Lower lobe of right lung (tissue), 2 donors: ENCODE data around the gene PAX6. TPM values are rescaled to one million over a fixed set of nuclear protein-coding genes. Genes with fewer than 3 reads are reported as not detected.

Source experiments
- ATAC-seq, 2 donors: fragments of 200-7000 bp; cut with Tn5 transposase; one replicate each; pipeline ENCODE4 v1.9.1; 2020 to 2022; ENCODE audit warnings: mild to moderate bottlenecking in 2 of 2, moderate library complexity in 2 of 2
- DNase-seq: peaks from one replicate; pipeline ENCODE4 v3.0.0-alpha.2; 2020
- H3K27ac ChIP-seq: fragments of 200-600 bp; one replicate; pipeline ENCODE4 v1.8.0; 2022
- H3K27me3 ChIP-seq: fragments of 200-600 bp; one replicate; pipeline ENCODE4 v1.8.0; 2022; ENCODE audit warnings: low read depth
- H3K36me3 ChIP-seq: fragments of 200-600 bp; one replicate; pipeline ENCODE4 v1.8.0; 2022; ENCODE audit warnings: mild to moderate bottlenecking
- H3K4me1 ChIP-seq: fragments of 200-600 bp; one replicate; pipeline ENCODE4 v1.8.0; 2022
- H3K4me3 ChIP-seq: fragments of 200-600 bp; one replicate; pipeline ENCODE4 v1.8.0; 2022; ENCODE audit warnings: mild to moderate bottlenecking
- H3K9me3 ChIP-seq: fragments of 200-600 bp; one replicate; pipeline ENCODE4 v1.8.0; 2022
- intact Hi-C: fragments of 100-400 bp; cut with DNase I; formaldehyde crosslinking; loops from one replicate; pipeline ENCODE4 v1.11.0; 2022
- total RNA-seq: library from RNA; stranded (reverse); fragmentation: NEBNext Ultra II Directional; extraction: Animal tissue kit (Norgen Biotek cat#: 25700); gene quantifications from one replicate; pipeline ENCODE4 v1.2.1, GENCODE V29; 2021
- TF ChIP-seq, protein P1 (sequence below): fragments of 200-600 bp; IDR thresholded peaks from one replicate; pipeline ENCODE4 v1.8.0; 2022; ENCODE audit warnings: antibody characterized with exemption, mild to moderate bottlenecking
- donor health status: DM: no; HTN: yes; CAD: no; lungs with severe emphysema.

PAX6 gene
- total RNA-seq, 1 donor from 2014 or later = not detected

DNA sequence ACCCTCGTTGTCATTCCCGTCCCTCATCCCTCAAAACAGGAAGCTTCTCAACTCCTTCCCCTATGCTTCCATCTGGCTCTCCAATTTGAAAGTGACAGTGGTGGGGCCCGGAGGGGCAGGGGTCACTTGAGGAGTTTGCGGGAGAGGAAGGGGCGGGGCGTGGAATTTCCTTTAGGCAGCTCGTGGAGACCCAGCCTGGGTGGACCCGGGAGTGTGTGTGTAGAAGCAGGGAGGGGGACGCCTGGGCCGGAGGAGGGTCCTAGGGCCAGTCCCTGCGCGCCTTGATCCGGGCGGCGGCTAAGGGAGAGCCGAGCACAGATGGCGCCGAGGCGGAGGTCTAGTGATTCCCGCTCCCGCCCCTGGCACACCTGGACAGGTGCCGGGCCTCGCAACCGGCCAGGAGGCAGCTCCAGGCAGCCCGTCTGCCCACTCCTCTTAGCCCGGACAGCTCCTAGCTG, 7.8 kb upstream of the PAX6 start:
- no peak for DNase-seq
- no peak overlapping the region for H3K4me3 ChIP-seq
- no peak overlapping the region for H3K27ac ChIP-seq
- no peaks in the 10 kb centered on the region for H3K36me3 ChIP-seq
- peak in 1 of 2 donors; percentile 11 for ATAC-seq
- peaks cover 100% of the 10 kb centered on the region for H3K27me3 ChIP-seq
- intact Hi-C loops = no loop called here
- H3K9me3 ChIP-seq = no peaks in the 10 kb centered on the region
- H3K4me1 ChIP-seq = peaks cover 44% of the 10 kb centered on the region
- TF ChIP-seq, protein P1, sequence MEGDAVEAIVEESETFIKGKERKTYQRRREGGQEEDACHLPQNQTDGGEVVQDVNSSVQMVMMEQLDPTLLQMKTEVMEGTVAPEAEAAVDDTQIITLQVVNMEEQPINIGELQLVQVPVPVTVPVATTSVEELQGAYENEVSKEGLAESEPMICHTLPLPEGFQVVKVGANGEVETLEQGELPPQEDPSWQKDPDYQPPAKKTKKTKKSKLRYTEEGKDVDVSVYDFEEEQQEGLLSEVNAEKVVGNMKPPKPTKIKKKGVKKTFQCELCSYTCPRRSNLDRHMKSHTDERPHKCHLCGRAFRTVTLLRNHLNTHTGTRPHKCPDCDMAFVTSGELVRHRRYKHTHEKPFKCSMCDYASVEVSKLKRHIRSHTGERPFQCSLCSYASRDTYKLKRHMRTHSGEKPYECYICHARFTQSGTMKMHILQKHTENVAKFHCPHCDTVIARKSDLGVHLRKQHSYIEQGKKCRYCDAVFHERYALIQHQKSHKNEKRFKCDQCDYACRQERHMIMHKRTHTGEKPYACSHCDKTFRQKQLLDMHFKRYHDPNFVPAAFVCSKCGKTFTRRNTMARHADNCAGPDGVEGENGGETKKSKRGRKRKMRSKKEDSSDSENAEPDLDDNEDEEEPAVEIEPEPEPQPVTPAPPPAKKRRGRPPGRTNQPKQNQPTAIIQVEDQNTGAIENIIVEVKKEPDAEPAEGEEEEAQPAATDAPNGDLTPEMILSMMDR = no peak

DNA sequence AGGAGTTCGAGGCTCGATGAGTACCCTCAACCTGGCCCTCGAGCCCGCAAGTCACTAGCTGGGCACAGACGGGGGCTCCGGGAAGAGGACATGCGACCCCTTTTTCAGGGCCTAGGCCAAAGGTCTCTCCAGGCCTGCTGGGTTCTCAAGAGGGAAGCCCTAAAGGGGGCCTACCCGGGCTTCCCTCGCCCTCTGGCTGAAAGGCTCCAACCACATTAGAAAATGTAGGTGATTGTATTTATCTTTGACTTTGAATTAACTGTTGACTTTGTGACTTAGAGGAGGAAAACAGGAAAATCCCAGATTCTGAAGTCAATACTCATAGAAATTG, 7.3 kb upstream of the PAX6 start:
- H3K27me3 ChIP-seq = peaks cover 100% of the 10 kb centered on the region
- H3K4me3 ChIP-seq = no peak overlapping the region
- H3K9me3 ChIP-seq = no peaks in the 10 kb centered on the region
- H3K4me1 ChIP-seq = peaks cover 49% of the 10 kb centered on the region
- H3K27ac ChIP-seq = no peak overlapping the region
- DNase-seq = no peak
- H3K36me3 ChIP-seq = no peaks in the 10 kb centered on the region
- ATAC-seq = no peak
- intact Hi-C loops = no loop called here
- TF ChIP-seq, protein P1 = no peak

DNA sequence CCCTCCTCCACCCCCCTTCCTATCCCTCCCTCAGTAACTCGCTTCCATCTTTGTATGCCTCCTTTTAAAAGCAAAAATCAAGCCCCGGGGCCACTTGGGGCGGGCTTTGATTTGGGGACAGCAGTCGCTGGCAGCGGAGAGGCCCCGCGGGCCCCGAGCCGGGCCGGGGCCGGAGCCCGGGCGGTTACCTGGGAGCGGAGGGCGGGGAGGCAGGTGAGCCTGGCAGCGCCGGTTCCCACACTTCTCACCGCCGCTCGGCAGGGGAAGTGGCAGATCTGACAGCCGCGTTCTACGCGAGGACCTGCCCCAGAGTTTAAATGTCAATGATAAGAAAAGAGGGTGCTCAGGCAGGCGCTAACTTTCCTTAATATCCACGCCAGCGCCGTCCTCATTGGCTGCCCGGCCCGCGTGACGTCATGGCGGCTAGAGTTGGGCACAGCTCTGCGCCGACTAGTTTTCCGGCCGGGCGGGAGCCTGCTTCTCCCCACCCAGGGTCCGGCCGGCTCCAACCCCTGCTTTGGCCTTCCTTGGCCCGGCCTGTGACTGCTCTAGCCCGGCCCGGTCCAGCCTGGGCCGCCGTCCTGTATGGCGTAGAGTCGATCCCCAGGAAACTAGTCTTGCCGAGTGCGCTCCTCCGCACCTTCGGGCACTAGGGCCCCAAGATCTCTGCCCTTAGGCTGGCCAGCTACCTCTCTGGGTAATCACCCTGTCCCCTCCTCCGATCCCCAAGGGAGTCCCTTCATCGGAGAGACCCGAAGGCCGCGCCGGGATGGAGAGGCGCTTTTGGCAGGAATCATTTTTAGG, 6.7 kb upstream of the PAX6 start:
- Histone ChIP-seq H3K27me3 (peaks cover 100% of the 10 kb centered on the region), H3K4me3 (peak overlapping the region; percentile 20), H3K27ac (no peak overlapping the region), H3K36me3 (no peaks in the 10 kb centered on the region), H3K4me1 (peaks cover 52% of the 10 kb centered on the region), H3K9me3 (no peaks in the 10 kb centered on the region)
- TF ChIP-seq, protein P1 = no peak
- peak in 1 of 2 donors; percentile 13 for ATAC-seq
- no peak for DNase-seq
- intact Hi-C loops = no loop called here

DNA sequence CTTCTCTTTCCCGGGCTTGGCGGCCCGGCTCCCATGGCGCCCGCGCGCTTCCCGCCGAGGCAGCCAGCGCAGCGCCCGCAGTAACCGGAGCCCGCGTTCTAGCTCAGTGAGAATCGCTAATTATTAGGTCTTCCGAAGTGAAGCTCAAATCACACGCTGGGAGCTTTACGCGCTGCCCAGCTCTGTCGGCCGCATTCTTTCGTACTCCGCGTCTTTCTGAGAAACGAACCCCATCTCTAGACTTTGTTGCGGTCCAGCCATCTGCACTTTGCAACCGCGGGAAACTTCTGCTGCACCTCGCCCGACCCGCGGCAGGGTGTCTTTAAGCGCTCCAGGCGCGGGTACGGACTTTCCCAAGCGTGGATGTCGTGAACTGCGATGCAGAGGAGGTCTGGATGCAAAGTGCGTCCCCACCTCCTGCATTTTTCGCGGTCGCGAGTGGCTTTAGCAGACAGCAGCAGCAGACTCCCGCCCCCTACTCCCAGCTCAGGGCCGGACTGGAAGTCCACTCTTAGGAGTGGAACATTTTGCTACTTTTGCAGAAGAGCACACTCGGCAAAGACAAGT, 6.0 kb upstream of the PAX6 start:
- TF ChIP-seq, protein P1 = no peak
- intact Hi-C loops = no loop called here
- H3K4me3 ChIP-seq = peak overlapping the region; percentile 20
- peaks cover 58% of the 10 kb centered on the region for H3K4me1 ChIP-seq
- DNase-seq = no peak
- no peak overlapping the region for H3K27ac ChIP-seq
- H3K27me3 ChIP-seq = peaks cover 99% of the 10 kb centered on the region
- H3K36me3 ChIP-seq = no peaks in the 10 kb centered on the region
- H3K9me3 ChIP-seq = no peaks in the 10 kb centered on the region
- ATAC-seq = no peak

DNA sequence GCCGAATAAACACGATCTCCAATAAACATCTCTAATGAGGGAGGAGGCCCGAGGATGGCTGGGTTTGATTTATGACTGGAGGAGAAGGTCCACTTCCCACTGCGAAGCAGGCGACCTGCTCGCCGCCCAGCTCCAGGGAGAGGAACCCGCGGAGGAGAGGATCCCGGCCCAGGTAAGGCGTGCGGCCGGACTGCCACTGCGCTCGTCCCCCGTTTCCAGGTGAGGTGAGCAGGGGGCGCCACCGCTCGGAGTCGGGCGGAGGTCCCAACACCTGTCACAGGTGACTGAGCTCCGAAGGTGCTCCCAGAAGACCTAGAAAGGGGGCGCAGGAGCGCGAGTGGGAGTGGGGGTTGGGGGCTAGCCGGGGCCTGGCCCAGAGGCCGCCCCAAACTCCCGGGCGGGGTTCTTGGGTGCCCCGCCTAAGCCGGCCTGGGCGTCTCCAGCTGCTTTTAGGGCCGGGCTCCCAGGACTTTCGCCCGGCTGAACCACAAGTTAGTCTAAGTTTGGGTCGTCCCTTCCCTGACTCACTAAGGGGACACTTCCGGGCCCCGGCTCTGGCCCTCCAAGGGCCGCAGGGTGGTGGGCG, 5.4 kb upstream of the PAX6 start:
- no peak overlapping the region for H3K27ac ChIP-seq
- H3K9me3 ChIP-seq = no peaks in the 10 kb centered on the region
- no peaks in the 10 kb centered on the region for H3K36me3 ChIP-seq
- DNase-seq (no peak), ATAC-seq (no peak)
- H3K4me1 ChIP-seq = peaks cover 62% of the 10 kb centered on the region
- H3K4me3 ChIP-seq = no peak overlapping the region
- H3K27me3 ChIP-seq = peaks cover 97% of the 10 kb centered on the region
- TF ChIP-seq, protein P1 = no peak
- intact Hi-C loops = no loop called here
